ENCODE results near the gene GPANK1. TPM values are rescaled to one million over a fixed set of nuclear protein-coding genes. Genes with fewer than 3 reads are reported as not detected.

Gene GPANK1
- total and polyA plus RNA-seq, 9 of the 15 experiments (the other 6 are each of a cell fraction or from before 2014, with no cell fraction given), result 32.2 to 111 (median 46.3) TPM

- TF ChIP-seq STAT6 (CRISPR knock-in tag; IDR thresholded peaks at IDR 0.05), result peak; percentile 79; the same call in 1 of the 2 replicates
- peak; percentile 65; the same call in 1 of the 2 replicates for TF ChIP-seq NBN (IDR thresholded peaks at IDR 0.05; ENCODE audit: low read depth)
- TF ChIP-seq BRD4 (IDR thresholded peaks at IDR 0.05), result peak; percentile 96; the same call in 1 of the 2 replicates
- TF ChIP-seq ZBTB5 (IDR thresholded peaks at IDR 0.05), result peak; percentile 55; the same call in 1 of the 2 replicates
- 0 out of 2 replicates have a peak, but pooled peaks have one; percentile 5 for TF ChIP-seq ARID4B (CRISPR knock-in tag; IDR thresholded peaks at IDR 0.05)
- no peak for TF ChIP-seq NCOA1 (IDR thresholded peaks at IDR 0.05; ENCODE audit: low read depth)
- TF ChIP-seq RFX5 (IDR thresholded peaks at IDR 0.05; ENCODE audit: low read depth, low read length), result no peak
- peak; percentile 71; the same call in 1 of the 2 replicates for TF ChIP-seq SMARCA4 (IDR thresholded peaks at IDR 0.05)
- TF ChIP-seq TRIM25 (IDR thresholded peaks at IDR 0.05; ENCODE audit: borderline replicate concordance), result peak; percentile 82; the same call in 1 of the 2 replicates
- TF ChIP-seq ARHGAP35 (IDR thresholded peaks at IDR 0.05; ENCODE audit: partially characterized antibody), result peak; percentile 38
- no peak for TF ChIP-seq TBP (optimal IDR thresholded peaks at IDR 0.05; ENCODE audit: low read depth, low read length)
- TF ChIP-seq SFPQ (IDR thresholded peaks at IDR 0.05; ENCODE audit: low read depth, low read length), result no peak
- no peak for TF ChIP-seq JUNB (CRISPR knock-in tag; conservative IDR thresholded peaks at IDR 0.05)
- 0 out of 4 replicates have a peak, but pooled peaks of 1 of the 2 experiments have one; percentile 48 for TF ChIP-seq SIN3A (IDR thresholded peaks at IDR 0.05; ENCODE audit: borderline replicate concordance in 2 of 2, control insufficient read depth in 1 of 2, low read depth in 2 of 2, low read length in 2 of 2)
These were observed 43.4 kb downstream of the GPANK1 start (continued) for GRCh38 chr6:31621320-31621939.
